ENCODE measurements around the gene SPIRE2. TPM values are rescaled to one million over a fixed set of nuclear protein-coding genes. Genes with fewer than 3 reads are reported as not detected.

The SPIRE2 gene
- polyA plus RNA-seq, 1 donor from 2014 or later = 45.0 TPM

DNA sequence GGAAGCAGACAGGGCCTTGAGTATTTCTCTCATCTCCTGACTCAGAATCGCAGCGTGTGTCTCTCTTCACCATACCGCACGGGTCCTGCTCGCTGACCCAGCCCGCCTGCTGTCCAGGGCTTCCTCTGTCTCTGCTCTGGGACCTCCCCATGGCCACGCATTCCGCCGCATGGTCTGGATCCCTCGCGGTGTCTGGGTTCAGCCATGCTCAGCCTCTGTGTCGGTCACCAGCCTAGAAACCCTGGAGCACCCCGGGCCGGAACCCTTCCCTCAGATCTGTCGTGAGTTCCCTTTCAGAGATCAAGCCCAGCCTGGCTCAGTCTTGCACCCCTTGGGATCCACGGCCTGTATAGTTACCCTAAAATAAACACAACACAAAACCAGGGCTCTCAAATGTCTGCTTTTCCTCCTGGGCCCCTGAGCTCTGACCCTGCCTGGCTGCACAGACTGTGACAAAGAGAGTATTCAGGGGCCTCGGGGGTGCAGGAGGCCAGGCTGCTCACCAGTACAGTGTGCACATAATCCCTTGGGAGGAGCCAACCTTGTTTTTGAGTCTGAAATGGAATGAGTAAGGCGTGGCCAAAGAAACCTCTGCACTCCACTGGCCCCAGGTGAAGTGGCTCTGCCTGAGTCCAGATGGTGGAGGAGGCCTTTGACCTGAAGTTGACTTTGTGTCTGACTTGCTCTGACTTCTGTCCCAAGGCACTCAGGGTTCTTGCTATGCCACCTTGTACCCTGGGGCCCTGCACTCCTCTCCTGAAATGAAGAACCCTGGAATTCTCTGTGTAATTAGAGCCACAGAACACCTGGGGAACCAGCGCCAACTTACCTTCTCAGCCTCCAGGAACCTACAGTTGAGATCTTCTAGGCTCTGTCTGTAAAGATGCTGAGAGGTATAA, 5.8 kb upstream of the SPIRE2 start:
- Histone ChIP-seq H3K79me2 (replicated peaks; ENCODE audit: insufficient read depth, low read length) (no peaks in the 10 kb centered on the region), H3K27ac (ENCODE audit: low read length) (no peak overlapping the region), H3K4me2 (ENCODE audit: low read length) (no peak overlapping the region), H3F3A (ENCODE audit: insufficient read depth, low read length, poor library complexity, severe bottlenecking) (no peaks in the 10 kb centered on the region), H3K9me2 (ENCODE audit: insufficient read depth, low read length) (no peaks in the 10 kb centered on the region), H3K9me3 (ENCODE audit: low read length) (no peaks in the 10 kb centered on the region), H2AFZ (ENCODE audit: low read depth, low read length) (no peak overlapping the region), H3K36me3 (ENCODE audit: insufficient read depth, low read length) (no peaks in the 10 kb centered on the region), H3K4me3 (ENCODE audit: low read length) (no peak overlapping the region), H3K9ac (ENCODE audit: low read length) (no peak overlapping the region), H4K20me1 (ENCODE audit: insufficient read depth) (no peaks in the 10 kb centered on the region), H3K27me3 (ENCODE audit: insufficient read depth, low read depth, low read length) (no peaks in the 10 kb centered on the region)
- TF ChIP-seq, protein P1, sequence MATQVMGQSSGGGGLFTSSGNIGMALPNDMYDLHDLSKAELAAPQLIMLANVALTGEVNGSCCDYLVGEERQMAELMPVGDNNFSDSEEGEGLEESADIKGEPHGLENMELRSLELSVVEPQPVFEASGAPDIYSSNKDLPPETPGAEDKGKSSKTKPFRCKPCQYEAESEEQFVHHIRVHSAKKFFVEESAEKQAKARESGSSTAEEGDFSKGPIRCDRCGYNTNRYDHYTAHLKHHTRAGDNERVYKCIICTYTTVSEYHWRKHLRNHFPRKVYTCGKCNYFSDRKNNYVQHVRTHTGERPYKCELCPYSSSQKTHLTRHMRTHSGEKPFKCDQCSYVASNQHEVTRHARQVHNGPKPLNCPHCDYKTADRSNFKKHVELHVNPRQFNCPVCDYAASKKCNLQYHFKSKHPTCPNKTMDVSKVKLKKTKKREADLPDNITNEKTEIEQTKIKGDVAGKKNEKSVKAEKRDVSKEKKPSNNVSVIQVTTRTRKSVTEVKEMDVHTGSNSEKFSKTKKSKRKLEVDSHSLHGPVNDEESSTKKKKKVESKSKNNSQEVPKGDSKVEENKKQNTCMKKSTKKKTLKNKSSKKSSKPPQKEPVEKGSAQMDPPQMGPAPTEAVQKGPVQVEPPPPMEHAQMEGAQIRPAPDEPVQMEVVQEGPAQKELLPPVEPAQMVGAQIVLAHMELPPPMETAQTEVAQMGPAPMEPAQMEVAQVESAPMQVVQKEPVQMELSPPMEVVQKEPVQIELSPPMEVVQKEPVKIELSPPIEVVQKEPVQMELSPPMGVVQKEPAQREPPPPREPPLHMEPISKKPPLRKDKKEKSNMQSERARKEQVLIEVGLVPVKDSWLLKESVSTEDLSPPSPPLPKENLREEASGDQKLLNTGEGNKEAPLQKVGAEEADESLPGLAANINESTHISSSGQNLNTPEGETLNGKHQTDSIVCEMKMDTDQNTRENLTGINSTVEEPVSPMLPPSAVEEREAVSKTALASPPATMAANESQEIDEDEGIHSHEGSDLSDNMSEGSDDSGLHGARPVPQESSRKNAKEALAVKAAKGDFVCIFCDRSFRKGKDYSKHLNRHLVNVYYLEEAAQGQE (IDR thresholded peaks at IDR 0.05; ENCODE audit: borderline replicate concordance) = no peak
- no peak for TF ChIP-seq POLR2AphosphoS5 (IDR thresholded peaks at IDR 0.05)
- no peak for TF ChIP-seq EZH2 (IDR thresholded peaks at IDR 0.05; ENCODE audit: borderline replicate concordance, insufficient read depth, low read length, poor library complexity, severe bottlenecking)
- no peak for TF ChIP-seq EP300 (conservative IDR thresholded peaks at IDR 0.05; ENCODE audit: poor library complexity, severe bottlenecking)
- TF ChIP-seq MXI1 (conservative IDR thresholded peaks at IDR 0.05; ENCODE audit: poor library complexity, severe bottlenecking) = no peak
- TF ChIP-seq, protein P2, sequence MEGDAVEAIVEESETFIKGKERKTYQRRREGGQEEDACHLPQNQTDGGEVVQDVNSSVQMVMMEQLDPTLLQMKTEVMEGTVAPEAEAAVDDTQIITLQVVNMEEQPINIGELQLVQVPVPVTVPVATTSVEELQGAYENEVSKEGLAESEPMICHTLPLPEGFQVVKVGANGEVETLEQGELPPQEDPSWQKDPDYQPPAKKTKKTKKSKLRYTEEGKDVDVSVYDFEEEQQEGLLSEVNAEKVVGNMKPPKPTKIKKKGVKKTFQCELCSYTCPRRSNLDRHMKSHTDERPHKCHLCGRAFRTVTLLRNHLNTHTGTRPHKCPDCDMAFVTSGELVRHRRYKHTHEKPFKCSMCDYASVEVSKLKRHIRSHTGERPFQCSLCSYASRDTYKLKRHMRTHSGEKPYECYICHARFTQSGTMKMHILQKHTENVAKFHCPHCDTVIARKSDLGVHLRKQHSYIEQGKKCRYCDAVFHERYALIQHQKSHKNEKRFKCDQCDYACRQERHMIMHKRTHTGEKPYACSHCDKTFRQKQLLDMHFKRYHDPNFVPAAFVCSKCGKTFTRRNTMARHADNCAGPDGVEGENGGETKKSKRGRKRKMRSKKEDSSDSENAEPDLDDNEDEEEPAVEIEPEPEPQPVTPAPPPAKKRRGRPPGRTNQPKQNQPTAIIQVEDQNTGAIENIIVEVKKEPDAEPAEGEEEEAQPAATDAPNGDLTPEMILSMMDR (IDR thresholded peaks at IDR 0.05; ENCODE audit: poor library complexity, severe bottlenecking) = no peak
- no peak for TF ChIP-seq SMC3 (conservative IDR thresholded peaks at IDR 0.05; ENCODE audit: poor library complexity)
- no peak for TF ChIP-seq RAD21 (conservative IDR thresholded peaks at IDR 0.05)
- no peak for TF ChIP-seq TAF1 (IDR thresholded peaks at IDR 0.05; ENCODE audit: low read depth)

DNA sequence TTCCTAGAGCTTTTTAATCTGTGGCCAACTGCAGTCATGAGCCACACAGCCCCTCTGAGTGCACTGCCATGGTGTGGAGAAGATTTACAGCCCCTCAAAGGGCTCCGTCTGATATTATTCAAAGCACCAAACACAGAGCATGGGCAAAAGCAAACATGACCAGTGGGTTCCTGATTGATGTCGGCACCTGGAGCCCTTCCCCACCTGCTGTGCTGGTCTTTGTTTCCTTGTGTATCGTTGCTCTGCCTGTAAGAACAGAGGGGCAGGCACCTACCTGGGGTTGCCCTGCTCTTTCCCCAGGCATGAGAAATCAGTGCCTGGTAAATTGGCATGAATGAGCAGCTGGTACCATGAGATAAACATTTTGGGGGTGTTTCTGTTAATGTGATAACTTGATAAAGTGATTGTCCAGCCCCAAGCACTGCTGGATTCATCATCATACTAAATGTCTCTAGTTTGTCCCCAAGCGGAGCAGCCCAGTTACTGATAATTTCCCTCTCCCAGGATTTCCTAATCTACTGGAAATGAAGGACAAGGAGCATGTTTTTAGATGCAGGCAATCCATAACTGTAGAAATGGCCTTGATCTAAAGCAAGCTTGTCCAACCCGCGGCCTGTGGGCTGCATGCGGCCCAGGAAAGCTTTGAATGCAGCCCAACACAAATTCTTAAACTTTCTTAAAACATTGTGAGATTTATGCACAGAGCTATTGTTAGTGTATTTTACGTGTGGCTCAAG, 5.0 kb upstream of the SPIRE2 start:
- H3F3A ChIP-seq (ENCODE audit: insufficient read depth, low read length, poor library complexity, severe bottlenecking) = no peaks in the 10 kb centered on the region
- TF ChIP-seq EP300 (conservative IDR thresholded peaks at IDR 0.05; ENCODE audit: poor library complexity, severe bottlenecking) (no peak), EZH2 (IDR thresholded peaks at IDR 0.05; ENCODE audit: borderline replicate concordance, insufficient read depth, low read length, poor library complexity, severe bottlenecking) (no peak), RAD21 (conservative IDR thresholded peaks at IDR 0.05) (no peak), TAF1 (IDR thresholded peaks at IDR 0.05; ENCODE audit: low read depth) (no peak), POLR2AphosphoS5 (IDR thresholded peaks at IDR 0.05) (no peak)
- TF ChIP-seq, protein P1 (IDR thresholded peaks at IDR 0.05; ENCODE audit: borderline replicate concordance) = no peak
- TF ChIP-seq, protein P2 (IDR thresholded peaks at IDR 0.05; ENCODE audit: poor library complexity, severe bottlenecking) = no peak
- H3K9ac ChIP-seq (ENCODE audit: low read length) = no peak overlapping the region
- H3K4me3 ChIP-seq (ENCODE audit: low read length) = no peak overlapping the region
- no peak overlapping the region for H2AFZ ChIP-seq (ENCODE audit: low read depth, low read length)
- H3K36me3 ChIP-seq (ENCODE audit: insufficient read depth, low read length) = no peaks in the 10 kb centered on the region
- no peaks in the 10 kb centered on the region for H3K79me2 ChIP-seq (replicated peaks; ENCODE audit: insufficient read depth, low read length)
- H3K9me3 ChIP-seq (ENCODE audit: low read length) = no peaks in the 10 kb centered on the region
- no peaks in the 10 kb centered on the region for H3K27me3 ChIP-seq (ENCODE audit: insufficient read depth, low read depth, low read length)
- no peaks in the 10 kb centered on the region for H3K9me2 ChIP-seq (ENCODE audit: insufficient read depth, low read length)
- no peak overlapping the region for H3K4me2 ChIP-seq (ENCODE audit: low read length)
- no peak overlapping the region for H3K27ac ChIP-seq (ENCODE audit: low read length)
- no peaks in the 10 kb centered on the region for H4K20me1 ChIP-seq (ENCODE audit: insufficient read depth)
